ENCODE measurements around the gene CERK. TPM values are rescaled to one million over a fixed set of nuclear protein-coding genes. Genes with fewer than 3 reads are reported as not detected.

The CERK gene
- total RNA-seq, 1 experiment from 2014 or later: 61.6 TPM

DNA sequence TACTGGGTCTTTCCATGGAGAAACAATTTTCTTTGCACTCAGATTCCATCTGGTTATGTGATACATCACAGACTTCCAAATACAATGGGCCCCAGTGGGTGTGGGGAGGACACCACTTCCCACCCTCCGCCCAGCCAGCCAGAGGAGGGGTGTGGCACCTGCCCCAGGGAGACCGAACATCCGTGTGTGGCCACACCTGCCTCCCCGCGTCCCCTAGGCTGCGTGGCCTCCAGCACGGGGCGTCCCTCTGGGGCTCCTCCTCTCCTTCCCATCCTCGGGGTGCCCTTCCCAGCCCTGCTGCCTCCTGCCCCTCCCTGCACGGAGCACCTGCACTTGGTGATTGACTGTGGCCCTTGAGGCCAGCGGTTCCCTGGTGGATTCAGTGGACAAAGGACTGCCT, 49.1 kb downstream of the CERK start:
- no peak overlapping the region for H3K4me3 ChIP-seq
- peaks cover 78% of the 10 kb centered on the region for H3K36me3 ChIP-seq
- H3K27me3 ChIP-seq (replicated peaks): no peaks in the 10 kb centered on the region
- H3K4me1 ChIP-seq (replicated peaks): no peaks in the 10 kb centered on the region
- H3K27ac ChIP-seq: no peak overlapping the region
- no peak for DNase-seq (ENCODE audit: low read depth in 1 of 2, low spot score in 2 of 2)
- H3K9me3 ChIP-seq (replicated peaks): no peaks in the 10 kb centered on the region

- H3K4me1 ChIP-seq (replicated peaks): no peaks in the 10 kb centered on the region
- no peak overlapping the region for H3K4me3 ChIP-seq
- H3K27me3 ChIP-seq (replicated peaks): no peaks in the 10 kb centered on the region
- H3K27ac ChIP-seq: no peak overlapping the region
- DNase-seq (ENCODE audit: low read depth in 1 of 2, low spot score in 2 of 2): no peak
- H3K9me3 ChIP-seq (replicated peaks): no peaks in the 10 kb centered on the region
- H3K36me3 ChIP-seq: peaks cover 67% of the 10 kb centered on the region
Observed at GRCh38 chr22:46687460-46687859, 50.6 kb downstream of the CERK start.

- DNase-seq (ENCODE audit: low read depth in 1 of 2, low spot score in 2 of 2): no peak
- H3K27me3 ChIP-seq (replicated peaks): no peaks in the 10 kb centered on the region
- no peaks in the 10 kb centered on the region for H3K9me3 ChIP-seq (replicated peaks)
- H3K4me1 ChIP-seq (replicated peaks): no peaks in the 10 kb centered on the region
- H3K4me3 ChIP-seq: no peak overlapping the region
- H3K27ac ChIP-seq: no peak overlapping the region
- peaks cover 66% of the 10 kb centered on the region for H3K36me3 ChIP-seq
Observed at GRCh38 chr22:46687048-46687444, 51.0 kb downstream of the CERK start.

GRCh38 chr22:46686221-46687047, 51.6 kb downstream of the CERK start:
- H3K4me1 ChIP-seq (replicated peaks): no peaks in the 10 kb centered on the region
- H3K27ac ChIP-seq: no peak overlapping the region
- no peak overlapping the region for H3K4me3 ChIP-seq
- H3K27me3 ChIP-seq (replicated peaks): no peaks in the 10 kb centered on the region
- no peak for DNase-seq (ENCODE audit: low read depth in 1 of 2, low spot score in 2 of 2)
- H3K36me3 ChIP-seq: peaks cover 60% of the 10 kb centered on the region
- no peaks in the 10 kb centered on the region for H3K9me3 ChIP-seq (replicated peaks)

DNA sequence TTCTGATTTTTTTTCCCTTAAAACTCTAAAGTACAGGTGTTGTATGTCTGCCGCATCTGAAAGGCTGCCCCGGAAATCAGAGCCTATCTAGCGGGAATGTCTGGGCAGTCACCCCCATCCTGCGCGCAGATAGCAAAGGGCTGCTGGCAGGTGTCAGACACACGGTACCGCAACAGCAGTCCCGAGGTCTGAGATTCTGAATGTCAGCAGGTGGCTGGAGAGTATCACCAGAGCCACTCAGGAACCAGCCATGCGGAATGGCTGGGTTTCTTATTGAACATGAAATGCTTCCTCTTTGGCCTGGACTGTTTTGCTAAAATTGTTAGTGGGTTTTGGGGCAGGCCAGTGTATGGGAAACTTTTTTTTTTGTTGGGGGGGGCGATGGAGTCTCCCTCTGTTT, 53.3 kb downstream of the CERK start:
- no peak overlapping the region for H3K4me3 ChIP-seq
- H3K27ac ChIP-seq: no peak overlapping the region
- no peaks in the 10 kb centered on the region for H3K9me3 ChIP-seq (replicated peaks)
- peaks cover 6% of the 10 kb centered on the region for H3K4me1 ChIP-seq (replicated peaks)
- H3K36me3 ChIP-seq: peaks cover 45% of the 10 kb centered on the region
- no peaks in the 10 kb centered on the region for H3K27me3 ChIP-seq (replicated peaks)
- DNase-seq (ENCODE audit: low read depth in 1 of 2, low spot score in 2 of 2): no peak

DNA sequence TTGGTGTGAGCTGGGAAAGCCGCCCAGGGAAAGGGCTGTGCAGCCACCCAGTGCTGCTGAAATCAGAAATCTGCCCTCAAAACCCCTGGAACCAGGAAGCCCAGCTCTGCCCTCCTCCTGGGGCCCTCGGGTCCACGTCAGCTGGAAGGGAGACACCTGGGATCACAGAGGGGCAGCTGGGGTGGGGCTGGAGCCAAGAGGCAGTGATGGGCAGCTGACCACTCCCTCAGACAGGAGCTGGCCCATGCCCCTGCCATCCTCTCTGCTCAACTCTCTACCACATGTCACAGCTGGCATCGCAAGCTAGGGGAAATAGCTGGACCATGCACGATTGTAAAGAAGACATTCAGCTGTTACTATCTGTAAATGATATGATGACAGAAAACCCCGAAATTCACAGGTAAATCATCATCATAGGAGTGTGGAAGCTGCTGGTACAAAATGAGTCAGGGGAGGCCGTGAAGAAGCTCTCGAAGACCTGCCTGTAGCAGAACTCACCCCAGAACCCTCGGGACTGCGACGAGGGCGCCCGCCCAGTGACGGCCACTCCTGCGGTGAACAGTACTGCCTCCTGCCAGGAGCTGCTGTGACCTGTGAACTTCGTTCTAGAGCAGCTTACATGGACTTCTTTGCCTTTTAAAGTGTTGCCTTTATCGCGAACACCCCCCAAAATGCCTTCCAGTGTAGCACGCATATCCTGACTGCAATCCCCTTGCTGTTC, 55.9 kb downstream of the CERK start:
- Histone ChIP-seq H3K4me1 (replicated peaks) (peaks cover 17% of the 10 kb centered on the region), H3K36me3 (peaks cover 20% of the 10 kb centered on the region), H3K4me3 (no peak overlapping the region), H3K27ac (no peak overlapping the region), H3K9me3 (replicated peaks) (no peaks in the 10 kb centered on the region), H3K27me3 (replicated peaks) (no peaks in the 10 kb centered on the region)
- no peak for DNase-seq (ENCODE audit: low read depth in 1 of 2, low spot score in 2 of 2)

DNA sequence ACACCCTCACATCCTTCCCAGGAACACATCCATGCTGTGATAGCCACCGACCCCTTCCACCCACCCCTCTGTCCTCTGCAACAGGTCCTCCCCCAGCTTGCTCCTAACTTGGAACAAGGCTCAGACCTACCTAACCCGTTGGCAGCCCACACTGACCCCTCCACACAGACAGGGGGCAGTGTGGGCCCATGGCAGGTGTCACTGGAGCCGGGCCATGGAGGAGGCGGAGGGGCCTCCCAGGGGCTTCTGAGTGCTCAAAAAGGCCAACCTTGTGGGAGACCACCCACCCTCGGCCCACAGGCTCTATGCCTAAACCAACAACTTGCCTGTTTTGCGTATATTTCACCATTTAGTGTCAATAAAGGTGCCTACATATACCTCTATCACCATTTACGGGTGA, 57.0 kb downstream of the CERK start:
- no peak for DNase-seq (ENCODE audit: low read depth in 1 of 2, low spot score in 2 of 2)
- Histone ChIP-seq H3K27me3 (replicated peaks) (no peaks in the 10 kb centered on the region), H3K27ac (no peak overlapping the region), H3K4me3 (no peak overlapping the region), H3K36me3 (peaks cover 8% of the 10 kb centered on the region), H3K4me1 (replicated peaks) (peaks cover 17% of the 10 kb centered on the region), H3K9me3 (replicated peaks) (no peaks in the 10 kb centered on the region)

DNA sequence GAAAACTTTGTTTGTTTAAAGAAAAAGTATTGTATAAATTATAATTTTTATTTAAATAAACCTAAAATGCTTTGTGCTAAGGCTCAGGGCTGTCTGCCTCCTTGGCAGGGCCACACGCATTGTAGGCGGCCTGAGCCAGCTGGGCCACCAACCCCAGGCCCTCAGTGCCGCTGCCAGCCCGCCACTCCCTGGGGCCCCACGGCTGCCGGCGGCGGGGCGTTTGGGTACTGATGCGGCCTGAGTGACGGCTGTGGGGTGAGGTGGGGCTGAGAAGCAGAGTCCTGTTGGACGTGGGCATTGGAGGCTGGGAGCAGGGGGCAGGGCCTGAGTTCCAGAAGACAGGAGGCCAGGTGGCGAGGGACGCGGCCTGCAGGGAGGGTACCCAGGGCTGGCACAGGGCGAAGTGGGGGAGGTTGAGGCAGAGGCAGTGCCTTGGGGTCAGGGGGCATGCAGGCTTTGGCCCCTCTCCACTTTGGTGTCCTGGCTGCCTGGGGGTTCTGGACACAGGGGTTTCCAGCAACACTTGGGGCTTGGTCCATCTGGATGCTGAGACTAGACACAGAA, 58.3 kb downstream of the CERK start:
- Histone ChIP-seq H3K4me3 (no peak overlapping the region), H3K36me3 (no peaks in the 10 kb centered on the region), H3K27me3 (replicated peaks) (no peaks in the 10 kb centered on the region), H3K4me1 (replicated peaks) (peaks cover 17% of the 10 kb centered on the region), H3K27ac (no peak overlapping the region), H3K9me3 (replicated peaks) (no peaks in the 10 kb centered on the region)
- DNase-seq (ENCODE audit: low read depth in 1 of 2, low spot score in 2 of 2): peak; percentile 64 to 81

- no peak overlapping the region for H3K27ac ChIP-seq
- DNase-seq (ENCODE audit: low read depth in 1 of 2, low spot score in 2 of 2): peak; percentile 62 to 64
Observed at GRCh38 chr22:46678785-46679700, 59.0 kb downstream of the CERK start.

GRCh38 chr22:46678003-46678657, 59.9 kb downstream of the CERK start:
- no peaks in the 10 kb centered on the region for H3K36me3 ChIP-seq

More at GRCh38 chr22:46678785-46679700, 59.0 kb downstream of the CERK start:
- Histone ChIP-seq H3K4me1 (replicated peaks) (peaks cover 17% of the 10 kb centered on the region), H3K4me3 (no peak overlapping the region), H3K36me3 (no peaks in the 10 kb centered on the region), H3K9me3 (replicated peaks) (no peaks in the 10 kb centered on the region), H3K27me3 (replicated peaks) (no peaks in the 10 kb centered on the region)

GRCh38 chr22:46677323-46678002, 60.6 kb downstream of the CERK start:
- Histone ChIP-seq H3K27ac (no peak overlapping the region), H3K4me1 (replicated peaks) (peaks cover 17% of the 10 kb centered on the region), H3K36me3 (no peaks in the 10 kb centered on the region), H3K27me3 (replicated peaks) (no peaks in the 10 kb centered on the region), H3K9me3 (replicated peaks) (no peaks in the 10 kb centered on the region), H3K4me3 (no peak overlapping the region)
- DNase-seq (ENCODE audit: low read depth in 1 of 2, low spot score in 2 of 2): no peak

More at GRCh38 chr22:46678003-46678657, 59.9 kb downstream of the CERK start:
- Histone ChIP-seq H3K4me1 (replicated peaks) (peaks cover 17% of the 10 kb centered on the region), H3K4me3 (no peak overlapping the region), H3K9me3 (replicated peaks) (no peaks in the 10 kb centered on the region), H3K27ac (no peak overlapping the region), H3K27me3 (replicated peaks) (no peaks in the 10 kb centered on the region)
- no peak for DNase-seq (ENCODE audit: low read depth in 1 of 2, low spot score in 2 of 2)

DNA sequence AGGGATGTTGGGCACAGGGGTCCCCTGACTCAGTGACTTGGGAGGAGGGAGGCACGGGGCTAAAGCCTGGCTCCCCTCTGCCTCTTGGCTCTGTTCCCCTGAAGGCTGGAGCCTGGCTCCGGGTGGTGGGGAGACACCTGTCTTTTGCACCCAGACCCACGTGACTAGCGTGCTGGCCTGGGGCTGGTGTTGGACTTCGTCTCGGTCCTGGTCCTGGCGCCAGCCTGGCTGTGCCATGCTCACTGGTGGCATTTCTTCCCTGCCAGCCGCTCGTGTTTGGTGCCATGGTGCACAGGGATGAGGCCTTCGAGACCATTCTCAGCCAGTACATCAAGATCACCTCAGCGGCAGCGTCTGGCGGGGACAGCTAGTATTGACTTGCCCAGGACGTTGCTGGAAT, 61.2 kb downstream of the CERK start:
- peaks cover 17% of the 10 kb centered on the region for H3K4me1 ChIP-seq (replicated peaks)
- H3K4me3 ChIP-seq: no peak overlapping the region
- no peaks in the 10 kb centered on the region for H3K27me3 ChIP-seq (replicated peaks)
- no peaks in the 10 kb centered on the region for H3K9me3 ChIP-seq (replicated peaks)
- no peak overlapping the region for H3K27ac ChIP-seq
- no peaks in the 10 kb centered on the region for H3K36me3 ChIP-seq
- no peak for DNase-seq (ENCODE audit: low read depth in 1 of 2, low spot score in 2 of 2)
